Measurements from ENCODE around the gene AFF1.

Gene AFF1

DNA sequence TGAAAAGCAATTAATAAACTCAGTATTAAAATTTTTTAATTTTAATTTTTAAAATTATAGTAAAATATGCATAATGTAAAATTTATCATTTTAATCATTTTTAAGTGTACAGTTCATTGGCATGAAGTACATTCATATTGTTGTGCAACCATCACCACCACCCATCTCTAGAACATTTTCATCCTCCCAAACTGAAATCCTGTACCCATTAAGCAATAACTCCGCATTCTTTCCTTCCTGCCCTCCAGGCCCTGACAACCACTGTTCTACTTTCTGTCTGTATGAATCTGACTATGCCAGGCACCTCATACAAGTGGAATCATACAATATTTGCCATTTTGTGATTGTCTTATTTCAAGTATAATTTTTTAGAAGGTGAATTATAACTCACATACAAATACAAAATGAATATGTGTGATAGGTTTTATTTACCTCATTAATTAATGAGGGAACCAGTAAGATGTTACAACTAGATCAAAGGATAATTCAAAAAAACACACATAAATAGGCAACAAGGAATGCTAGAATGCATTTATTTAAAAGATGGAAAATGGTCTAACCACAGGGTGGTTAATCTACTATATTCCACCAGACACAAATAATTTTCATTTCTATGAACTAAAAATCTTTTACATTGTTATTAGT lies 13.1 kb upstream of the AFF1 start:
- DNase-seq (ENCODE audit: low read depth in 2 of 2): no peak

DNA sequence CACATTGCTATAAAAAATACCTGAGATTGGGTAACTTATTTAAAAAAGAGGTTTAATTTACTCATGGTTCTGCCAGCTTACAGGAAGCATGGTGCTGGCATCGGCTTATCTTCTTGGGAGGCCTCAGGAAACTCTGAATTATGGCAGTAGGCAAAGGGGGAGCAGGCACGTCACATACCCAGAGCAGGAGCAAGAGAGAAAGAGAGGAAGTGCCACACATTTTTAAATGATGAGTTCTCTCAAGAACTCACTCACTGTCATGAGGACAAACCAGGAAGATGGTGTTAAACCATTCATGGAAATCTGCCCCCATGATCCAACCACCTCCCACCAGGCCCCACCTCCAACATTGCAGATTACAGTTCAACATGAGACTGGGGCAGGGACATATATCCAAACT lies 10.0 kb upstream of the AFF1 start:
- no peak for DNase-seq (ENCODE audit: low read depth in 2 of 2)

DNA sequence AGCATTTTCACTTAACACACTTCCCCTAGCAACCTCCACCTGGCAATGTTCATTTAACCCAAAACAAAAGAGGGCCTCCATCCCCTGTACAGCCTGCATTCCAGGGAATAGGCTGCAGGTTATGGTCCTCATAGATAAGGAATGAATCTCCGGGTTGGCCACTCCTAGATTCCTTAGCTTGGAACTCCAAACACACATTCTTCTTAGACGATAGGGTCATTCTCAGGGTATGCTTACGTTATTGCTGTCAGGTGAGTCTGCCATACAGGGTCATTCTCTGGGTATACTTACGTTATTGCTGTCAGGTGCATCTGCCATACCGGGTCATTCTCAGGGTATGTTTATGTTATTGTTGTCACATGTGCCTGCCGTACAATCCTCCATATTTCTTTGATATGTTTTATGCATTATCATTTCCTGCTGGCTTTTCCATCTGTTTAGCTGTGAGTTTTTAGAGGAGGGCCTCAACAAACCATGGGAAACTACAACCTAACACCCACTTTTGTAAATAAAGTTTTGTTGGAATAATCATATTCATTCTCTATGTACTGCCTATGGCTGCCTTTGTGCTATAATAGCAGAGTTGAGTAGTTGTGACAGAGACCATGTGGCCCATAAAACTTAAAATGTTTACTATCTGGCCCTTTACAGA lies 8.2 kb upstream of the AFF1 start:
- no peak for DNase-seq (ENCODE audit: low read depth in 2 of 2)

DNA sequence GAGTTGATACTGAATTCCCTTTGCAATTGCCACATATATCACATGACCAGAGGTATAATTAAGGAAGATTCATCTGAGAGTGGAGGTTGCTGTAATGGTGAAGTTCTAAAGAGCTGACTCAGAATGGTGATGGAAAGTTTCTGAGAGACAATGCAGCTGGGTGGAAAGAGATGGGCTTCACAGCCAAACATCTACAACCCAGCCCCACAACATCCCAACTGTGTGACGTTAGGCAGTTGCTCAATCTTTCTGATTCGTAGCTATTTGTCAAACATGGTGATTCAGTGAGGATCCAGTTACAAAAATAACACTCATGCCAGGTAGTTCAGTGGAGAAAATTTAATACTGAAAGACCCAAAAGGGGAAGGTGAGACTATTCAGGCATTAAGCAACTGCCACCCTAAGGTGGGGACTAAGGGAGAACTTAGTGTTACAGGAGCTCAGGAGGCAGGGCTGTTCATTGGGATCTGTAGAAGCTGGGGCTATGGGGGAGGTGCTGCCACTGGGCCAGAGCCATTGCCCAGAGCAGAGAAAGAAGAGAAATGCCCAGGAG lies 6.9 kb upstream of the AFF1 start:
- DNase-seq (ENCODE audit: low read depth in 2 of 2): no peak

DNA sequence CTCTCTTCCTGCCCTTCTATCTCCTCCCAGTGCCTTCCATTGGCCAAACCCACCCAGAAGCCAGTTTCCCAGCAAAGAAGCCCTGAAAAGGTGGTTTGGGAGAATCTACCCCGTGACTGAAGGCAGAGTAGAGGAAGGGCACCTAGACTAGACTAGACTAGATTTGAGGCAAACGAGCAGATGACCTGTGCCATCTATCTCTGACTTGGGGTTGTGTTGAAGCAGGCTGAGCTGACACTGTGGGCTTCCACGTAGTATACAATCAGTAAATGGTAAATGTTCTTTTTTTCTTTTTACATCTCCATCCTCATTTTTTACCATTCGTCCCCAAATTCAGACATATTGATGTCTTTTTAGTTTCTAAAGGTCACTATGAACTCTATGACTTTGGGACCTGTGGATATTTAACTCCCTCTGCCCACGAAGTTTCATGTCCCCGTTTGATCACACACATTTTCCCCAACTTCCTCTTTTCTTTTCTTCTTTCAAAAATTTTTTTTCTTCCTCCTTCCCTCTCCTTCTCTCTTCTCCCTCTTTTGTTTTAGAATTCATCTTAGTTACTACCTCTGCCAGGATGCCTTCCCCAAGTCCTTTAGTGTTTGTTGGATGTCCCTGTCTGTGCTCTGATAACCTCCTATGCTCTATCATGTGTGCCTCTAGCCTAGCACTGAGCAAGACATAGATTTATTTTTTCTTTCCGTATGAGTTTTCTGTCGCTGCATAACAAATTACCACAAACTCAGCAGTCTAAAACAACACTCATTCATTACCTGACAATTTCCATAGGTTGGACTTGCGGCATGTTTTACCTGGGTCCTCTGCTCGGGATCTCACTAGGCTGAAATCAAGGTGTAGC lies 6.2 kb upstream of the AFF1 start:
- DNase-seq (ENCODE audit: low read depth in 2 of 2): no peak

DNA sequence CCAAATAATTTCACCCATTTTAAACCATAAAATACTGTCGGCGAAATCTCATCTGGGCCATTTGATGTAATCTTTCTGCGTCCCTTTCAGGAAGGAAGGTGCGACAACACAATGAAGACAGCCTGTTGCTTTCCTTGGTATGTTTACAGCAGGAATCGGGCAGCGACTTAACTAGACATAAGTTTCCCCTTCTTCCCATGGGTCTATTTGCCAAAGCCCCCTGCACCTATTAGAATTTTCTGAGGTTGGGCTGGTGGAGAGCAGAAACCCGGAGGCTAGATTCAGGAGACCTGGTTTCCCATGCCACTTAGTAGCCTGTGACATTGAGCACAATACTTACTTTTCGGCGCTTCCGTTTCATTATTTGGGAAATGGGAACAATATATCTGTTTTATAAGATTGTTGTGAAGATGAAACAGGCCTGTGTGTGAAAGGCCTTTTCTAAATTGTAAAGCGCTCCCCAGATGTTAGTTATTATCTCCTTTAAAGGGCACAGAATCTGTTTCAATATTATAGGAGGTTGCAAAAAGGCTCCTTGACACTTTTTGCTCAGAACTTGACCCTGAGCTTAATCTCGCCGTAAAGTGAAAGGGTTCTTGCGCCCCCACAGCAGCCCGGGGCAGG lies 552 bp upstream of the AFF1 start:
- DNase-seq (ENCODE audit: low read depth in 2 of 2): no peak

DNA sequence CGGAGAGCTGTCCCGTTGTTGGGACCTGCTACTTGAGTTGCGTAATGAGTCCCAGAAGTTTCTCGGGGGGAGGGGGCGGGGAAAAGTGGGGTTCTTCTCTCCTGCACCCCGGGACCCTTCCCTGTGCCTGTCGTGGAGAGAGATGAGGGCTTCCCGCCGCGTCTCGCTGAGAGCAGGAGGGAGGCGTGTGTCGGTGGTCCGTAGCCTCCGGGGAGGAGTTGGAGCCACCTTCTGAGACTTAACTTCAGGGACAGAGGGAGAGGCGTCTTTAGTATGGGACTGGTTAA lies 698 bp downstream of the AFF1 start:
- no peak for DNase-seq (ENCODE audit: low read depth in 2 of 2)

DNA sequence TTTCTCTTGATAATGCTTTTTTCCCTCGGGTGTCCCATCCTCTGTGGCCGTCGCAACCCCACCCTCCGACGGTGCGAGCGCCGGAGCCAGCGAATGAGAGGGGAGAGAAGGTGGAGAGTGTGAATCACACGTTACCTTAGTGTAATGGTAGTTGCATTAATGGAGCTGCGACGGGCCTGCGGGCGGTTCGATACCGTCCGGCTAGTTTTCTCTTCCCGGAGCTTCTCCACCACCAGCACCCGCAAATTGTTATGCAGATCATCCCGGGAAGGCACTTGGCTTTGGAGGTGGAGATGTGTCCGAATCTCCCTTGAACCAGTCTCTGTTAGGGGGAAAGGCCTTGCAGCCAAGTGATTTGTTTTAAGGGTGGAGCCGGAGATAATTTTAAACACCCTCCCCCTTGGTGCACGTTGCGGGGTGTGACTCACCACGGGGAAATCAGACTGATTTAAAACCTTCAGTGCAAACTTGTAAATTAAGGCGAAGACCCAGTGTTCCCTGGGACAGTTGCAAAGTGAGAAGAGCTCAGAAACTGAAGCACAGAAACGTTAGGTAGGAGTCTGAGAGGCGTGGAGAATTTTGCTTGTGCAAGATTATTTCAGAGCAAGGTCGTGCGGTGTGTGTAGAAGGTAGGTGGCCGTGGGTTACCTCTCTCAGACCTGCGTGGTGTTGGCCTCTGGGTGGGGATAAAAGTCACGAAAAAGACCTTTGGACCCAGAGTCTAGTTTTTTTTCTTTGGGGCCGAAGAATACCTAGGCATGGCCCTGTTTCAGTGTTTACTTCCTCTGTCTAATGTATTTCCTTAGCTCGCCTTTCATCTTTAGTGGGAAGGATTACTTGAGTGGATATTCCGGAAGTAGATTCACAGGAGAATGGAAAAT lies 1.3 kb downstream of the AFF1 start:
- peak; percentile 53 to 59 for DNase-seq (ENCODE audit: low read depth in 2 of 2)

DNA sequence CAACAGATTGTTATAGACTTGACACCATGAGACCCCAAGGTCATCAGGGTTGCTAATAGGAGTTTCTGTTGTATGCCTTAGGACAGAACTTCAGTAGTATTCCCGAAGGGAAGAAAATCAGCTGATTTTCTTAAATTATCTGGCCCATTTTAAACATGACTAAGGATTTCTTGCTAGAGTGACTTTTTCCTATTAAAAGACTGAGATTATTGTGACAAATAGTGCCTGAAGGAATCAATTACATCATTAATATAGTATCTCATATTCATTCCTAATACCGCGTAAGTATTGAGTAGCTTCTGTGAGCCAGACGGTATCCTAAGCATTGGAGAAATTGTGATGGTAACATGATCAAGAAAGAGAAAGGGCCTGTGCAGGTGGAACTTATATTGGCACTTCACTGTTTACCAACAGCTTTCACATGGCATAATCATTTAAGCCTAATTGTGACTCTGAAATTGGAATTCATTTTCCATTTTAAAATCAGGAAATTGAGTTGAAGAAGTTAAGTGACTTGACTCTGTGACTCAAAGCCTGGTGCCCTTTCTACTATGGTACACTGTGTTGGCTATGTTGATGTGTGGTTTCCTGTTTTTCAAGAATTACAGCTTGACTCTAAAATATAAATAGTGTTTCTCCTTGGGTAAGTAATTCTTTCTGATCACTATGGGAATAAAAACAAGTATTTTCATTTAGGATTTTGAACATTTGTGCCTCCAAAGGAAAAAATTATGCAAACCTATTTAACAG lies 4.1 kb downstream of the AFF1 start:
- no peak for DNase-seq (ENCODE audit: low read depth in 2 of 2)

DNA sequence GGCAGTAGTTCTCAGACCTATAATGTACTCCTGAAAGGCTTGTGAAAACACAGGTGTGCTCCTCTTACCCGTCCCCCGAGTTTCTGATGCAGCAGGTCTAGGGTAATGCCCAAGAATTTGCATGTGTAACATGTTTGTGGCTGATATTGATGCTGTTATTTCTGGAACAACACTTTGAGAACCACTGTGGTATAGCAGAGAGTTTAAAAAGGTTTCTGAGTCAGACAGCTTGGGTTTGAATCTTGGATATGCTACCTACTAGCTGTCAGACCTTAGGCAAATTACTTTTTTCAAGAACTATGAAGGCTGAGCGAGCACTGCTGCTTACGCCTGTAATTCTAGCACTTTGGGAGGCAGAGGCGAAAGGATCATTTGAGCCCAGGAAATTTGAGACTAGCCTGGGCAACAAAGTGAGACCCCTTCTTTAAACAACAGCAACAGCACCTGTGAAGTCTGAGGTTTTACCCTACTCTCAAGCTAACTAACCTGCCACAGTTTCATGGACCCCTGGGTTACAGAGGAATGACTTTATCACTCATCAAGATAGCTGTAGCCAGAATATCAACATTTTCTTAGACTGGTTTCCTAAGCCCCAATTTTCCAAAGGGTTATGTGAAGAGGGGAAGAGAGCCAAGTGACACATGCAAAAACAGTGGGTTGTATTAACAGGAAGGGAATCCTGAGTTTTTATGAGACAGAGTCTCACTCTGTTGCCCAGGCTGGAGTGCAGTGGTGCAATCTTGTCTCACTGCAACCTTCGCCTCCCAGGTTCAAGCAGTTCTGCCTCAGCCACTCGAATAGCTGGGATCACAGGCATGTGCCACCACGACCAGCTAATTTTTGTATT lies 5.1 kb downstream of the AFF1 start:
- no peak for DNase-seq (ENCODE audit: low read depth in 2 of 2)

DNA sequence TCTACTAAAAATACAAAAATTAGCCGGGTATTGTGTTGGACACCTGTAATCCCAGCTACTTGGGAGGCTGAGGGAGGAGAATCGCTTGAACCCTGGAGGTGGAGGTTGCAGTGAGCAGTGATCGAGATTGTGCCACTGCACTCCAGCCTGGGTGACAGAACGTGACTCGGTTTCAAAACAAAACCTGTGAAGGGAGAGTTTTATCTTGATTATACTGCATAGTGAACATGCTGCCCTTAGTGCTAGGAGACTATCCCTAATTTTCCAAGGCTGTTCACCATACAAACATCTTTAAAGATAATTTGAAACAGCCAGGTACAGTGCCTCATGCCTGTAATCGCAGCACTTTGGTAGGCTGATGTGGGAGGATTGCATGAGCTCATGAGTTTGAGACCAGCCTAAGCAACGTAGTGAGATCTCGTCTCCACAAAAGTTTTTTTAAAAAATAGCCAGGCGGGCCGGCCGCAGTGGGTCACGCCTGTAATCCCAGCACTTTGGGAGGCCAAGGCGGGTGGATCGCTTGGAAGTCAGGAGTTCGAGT lies 6.2 kb downstream of the AFF1 start:
- DNase-seq (ENCODE audit: low read depth in 2 of 2): no peak

DNA sequence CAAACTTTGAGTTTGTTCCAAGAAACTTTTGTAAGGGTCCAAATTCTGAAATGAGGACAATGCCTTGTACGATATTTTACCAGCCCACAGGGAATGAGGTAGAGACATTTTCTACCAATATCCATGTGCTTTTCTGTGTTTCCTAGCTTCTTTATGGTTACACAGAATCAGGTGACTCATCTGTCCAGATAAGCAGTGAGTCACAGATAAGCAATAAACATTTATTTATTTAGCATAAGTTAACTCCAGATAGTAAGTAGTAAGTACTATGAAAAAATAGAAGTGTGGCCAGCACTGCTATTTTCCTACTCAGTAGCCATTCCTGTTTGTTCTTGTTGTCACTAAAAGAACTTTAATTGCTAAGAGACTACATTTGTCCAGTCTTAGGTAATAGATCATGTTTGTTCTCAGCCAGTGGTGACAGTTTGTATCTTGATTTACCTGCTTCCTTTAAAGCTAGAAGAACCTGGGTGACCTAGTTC lies 7.4 kb downstream of the AFF1 start:
- no peak for DNase-seq (ENCODE audit: low read depth in 2 of 2)

DNA sequence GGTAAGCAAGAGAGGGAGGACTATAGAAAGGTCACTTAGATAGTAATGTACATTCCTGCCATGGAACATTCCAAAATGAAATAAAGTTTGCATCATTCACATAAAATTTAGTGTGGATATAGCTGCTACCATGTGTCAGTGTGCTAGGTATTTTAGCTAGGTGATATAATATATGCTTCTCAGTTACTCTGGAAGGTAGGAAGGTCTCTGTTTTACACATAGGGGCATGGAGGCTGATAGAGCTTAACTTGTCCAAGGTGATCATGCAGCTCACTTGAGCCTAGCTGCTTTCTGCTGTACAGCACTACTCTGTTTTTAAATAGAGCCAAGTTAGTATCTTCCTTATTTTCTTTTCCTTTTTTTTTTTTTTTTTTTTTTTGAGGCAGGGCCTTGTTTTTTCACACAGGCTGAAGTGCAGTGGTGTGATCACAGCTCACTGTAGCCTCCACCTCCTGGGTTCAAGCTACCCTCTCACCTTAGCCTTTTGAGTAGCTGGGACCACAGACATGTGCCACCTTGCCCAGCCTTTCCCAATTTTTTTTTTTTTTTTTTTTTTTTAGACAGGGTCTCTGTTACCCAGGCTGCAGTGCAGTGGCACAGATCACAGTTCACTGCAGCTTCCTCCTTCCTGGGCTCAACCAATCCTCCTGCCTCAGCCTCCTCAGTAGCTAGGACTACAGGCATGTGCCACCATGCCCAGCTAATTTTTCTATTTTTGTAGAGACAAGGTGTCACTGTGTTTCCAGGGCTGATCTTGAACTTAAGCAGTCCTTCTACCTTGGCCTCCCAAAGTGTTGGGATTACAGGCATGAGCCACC lies 10.4 kb downstream of the AFF1 start:
- DNase-seq (ENCODE audit: low read depth in 2 of 2): no peak

DNA sequence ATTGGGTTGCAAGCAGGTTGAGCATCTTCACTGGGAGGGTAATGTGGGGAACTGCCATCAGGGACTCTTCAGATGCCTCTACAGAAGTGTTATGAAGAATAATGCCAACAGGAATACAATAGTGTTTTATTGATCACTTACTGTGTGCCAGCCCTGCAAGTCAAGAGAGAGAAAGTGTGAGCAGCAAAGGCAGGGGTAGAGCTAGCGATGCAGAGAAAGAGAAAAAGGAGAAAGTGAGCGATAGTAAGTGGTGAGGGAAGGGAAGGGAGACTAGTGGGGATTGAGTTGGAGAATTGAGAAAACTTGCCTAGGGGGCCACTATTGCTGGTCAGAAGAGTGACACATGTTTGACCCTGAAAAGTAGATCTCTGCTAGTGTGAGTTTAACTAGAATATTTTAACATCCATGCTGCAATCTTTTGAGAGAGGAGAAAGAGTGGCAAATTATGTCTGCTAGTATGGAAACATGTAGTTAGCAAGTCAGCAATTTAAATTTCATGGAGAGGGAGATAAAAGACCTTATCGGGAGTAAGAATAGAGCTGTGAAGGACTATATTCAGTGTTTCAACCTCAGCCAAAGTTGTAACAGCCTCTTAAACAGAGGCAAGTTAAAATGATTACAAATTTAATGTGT lies 12.2 kb downstream of the AFF1 start:
- DNase-seq (ENCODE audit: low read depth in 2 of 2): no peak

DNA sequence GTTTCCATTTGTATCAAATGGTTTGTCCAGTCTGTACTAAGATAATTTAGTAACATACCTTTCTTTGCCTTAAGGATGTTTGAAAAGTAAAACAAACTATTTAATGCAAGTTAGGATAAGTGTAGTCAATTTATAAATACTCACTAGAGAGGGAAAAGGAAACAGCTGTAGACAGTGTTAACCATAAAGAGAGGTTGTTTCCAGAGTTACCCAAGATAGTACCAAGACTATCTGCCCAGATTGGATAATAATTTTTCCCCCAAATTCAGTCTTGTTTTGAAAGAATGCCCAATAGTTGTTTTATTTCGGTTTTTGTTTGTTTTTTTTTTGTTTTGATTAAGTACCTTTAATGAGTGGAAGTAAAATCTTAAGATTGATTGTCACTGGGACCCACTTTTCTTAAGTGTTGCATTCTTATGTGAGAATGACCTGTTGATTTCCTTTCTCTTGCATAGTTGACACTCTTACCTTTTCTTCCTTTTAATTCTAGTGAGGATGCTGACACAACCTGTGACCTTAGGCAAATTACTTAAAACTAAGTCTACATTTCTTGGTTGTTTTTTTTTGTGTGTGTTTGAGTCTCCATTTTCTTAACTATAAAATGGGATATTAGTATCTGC lies 12.8 kb downstream of the AFF1 start:
- DNase-seq (ENCODE audit: low read depth in 2 of 2): no peak

DNA sequence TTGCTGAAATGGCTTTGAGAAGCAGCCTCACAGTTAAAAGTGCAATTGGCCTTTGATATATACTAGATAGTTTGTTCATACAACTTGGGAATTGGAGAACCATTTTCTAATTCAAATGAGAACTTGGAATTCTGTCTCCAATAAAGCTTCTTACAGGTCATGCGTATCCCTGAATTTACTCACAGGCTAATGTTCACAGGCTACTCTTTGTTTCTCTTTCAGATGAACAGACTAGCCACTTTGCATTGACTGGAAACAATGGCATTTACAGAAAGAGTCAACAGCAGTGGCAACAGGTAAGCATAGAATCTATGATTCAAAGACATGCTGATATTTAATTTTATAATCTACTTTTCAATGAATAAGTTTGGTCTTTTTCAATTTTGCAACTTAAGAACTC lies 13.5 kb downstream of the AFF1 start:
- DNase-seq (ENCODE audit: low read depth in 2 of 2): no peak

DNA sequence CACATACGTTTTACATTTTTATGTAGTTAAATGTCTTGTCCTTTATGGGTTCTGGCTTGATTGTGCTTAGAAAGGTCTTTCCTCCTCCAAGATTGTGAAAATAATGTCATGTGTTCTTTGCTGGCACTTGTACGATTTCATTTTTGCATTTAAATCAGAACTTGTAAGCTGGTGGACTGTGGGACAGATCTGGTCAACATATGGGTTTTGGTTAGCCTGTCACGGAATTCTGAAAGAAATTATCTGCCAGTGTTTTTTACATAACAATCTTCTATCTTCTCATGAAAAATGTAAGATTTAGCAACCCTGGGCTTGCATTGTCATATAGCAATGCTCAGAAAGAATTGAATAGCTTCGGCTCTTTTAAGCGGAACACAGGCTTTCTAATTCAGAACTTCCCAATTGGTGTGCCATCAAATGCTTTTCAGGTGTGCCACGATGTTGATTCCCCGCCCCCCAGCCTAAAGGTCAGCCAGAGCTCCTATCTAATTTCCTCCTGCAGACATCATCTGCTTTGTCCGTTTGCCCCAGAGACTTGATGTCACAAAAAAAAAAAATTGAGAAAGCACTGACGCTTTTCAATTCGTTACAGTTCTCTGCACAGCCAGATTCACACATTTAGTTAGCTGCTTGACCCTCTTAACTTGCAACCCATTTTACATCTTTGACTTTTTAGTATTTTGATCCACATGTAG lies 16.2 kb downstream of the AFF1 start:
- DNase-seq (ENCODE audit: low read depth in 2 of 2): no peak
